HepG2 (cell line): ENCODE data around the gene ZMIZ2. TPM values are rescaled to one million over a fixed set of nuclear protein-coding genes. Genes with fewer than 3 reads are reported as not detected.

ENCODE experiments used
- ARNT2 ChIP-seq: sonication (generic); formaldehyde crosslinking; IDR thresholded peaks from 2 replicates; pipeline ENCODE4 v1.8.0; 2022; ENCODE audit warnings: mild to moderate bottlenecking, low read depth, missing genetic modification reagents, moderate library complexity
- BHLHE40 ChIP-seq: IDR thresholded peaks from 2 replicates; pipeline ENCODE4 v1.6.1; 2011; ENCODE audit warnings: low read length, improper control_type of control experiment
- DR1 ChIP-seq: sonication (generic); formaldehyde crosslinking; IDR thresholded peaks from 2 replicates; pipeline ENCODE4 v1.8.0; 2021; ENCODE audit warnings: mild to moderate bottlenecking, missing genetic modification reagents, inconsistent platforms
- PHF21A ChIP-seq: sonication (generic); formaldehyde crosslinking; IDR thresholded peaks from 2 replicates; pipeline ENCODE4 v1.5.0; 2020; ENCODE audit warnings: mild to moderate bottlenecking, missing genetic modification reagents
- RXRB ChIP-seq: IDR thresholded peaks from 2 replicates; pipeline ENCODE4 v1.6.1; 2016; ENCODE audit warnings: borderline replicate concordance, missing genetic modification reagents, missing compliant biosample characterization
- SOX13 ChIP-seq, 3 experiments: fragments of 450-650 bp in 1 of 3; sonication (generic) in 1 of 3; formaldehyde crosslinking in 1 of 3; IDR thresholded peaks in 2 of 3; conservative IDR thresholded peaks in 1 of 3; 2 replicates each; pipeline versions ENCODE4 v1.5.0 to v1.6.1; 2016 to 2020; ENCODE audit warnings: antibody characterized with exemption in 1 of 3, mild to moderate bottlenecking in 1 of 3, missing compliant biosample characterization in 1 of 3, missing genetic modification reagents in 1 of 3, moderate library complexity in 1 of 3
- STAT5B ChIP-seq: sonication (generic); formaldehyde crosslinking; IDR thresholded peaks from 2 replicates; pipeline ENCODE4 v1.4.0; 2020; ENCODE audit warnings: missing genetic modification reagents
- ZBTB8A ChIP-seq: sonication (generic); formaldehyde crosslinking; IDR thresholded peaks from 2 replicates; pipeline ENCODE4 v1.4.0; 2020; ENCODE audit warnings: mild to moderate bottlenecking, low read depth, missing genetic modification reagents, borderline replicate concordance
- ZNF281 ChIP-seq: sonication (generic); formaldehyde crosslinking; IDR thresholded peaks from 2 replicates; pipeline ENCODE4 v1.4.0; 2020; ENCODE audit warnings: missing genetic modification reagents, borderline replicate concordance
- ZNF329 ChIP-seq: sonication (generic); formaldehyde crosslinking; IDR thresholded peaks from 2 replicates; pipeline ENCODE4 v1.9.0; 2021; ENCODE audit warnings: low read depth, mild to moderate bottlenecking, missing genetic modification reagents
- ZNF331 ChIP-seq: sonication (generic); formaldehyde crosslinking; IDR thresholded peaks from 2 replicates; pipeline ENCODE4 v1.4.0; 2020; ENCODE audit warnings: missing genetic modification reagents
- ZNF574 ChIP-seq: sonication (generic); formaldehyde crosslinking; IDR thresholded peaks from 2 replicates; pipeline ENCODE4 v1.4.0; 2020; ENCODE audit warnings: missing genetic modification reagents
- ZNF605 ChIP-seq: sonication (generic); formaldehyde crosslinking; IDR thresholded peaks from 2 replicates; pipeline ENCODE4 v1.8.0; 2022; ENCODE audit warnings: mild to moderate bottlenecking, missing genetic modification reagents
- ZNF720 ChIP-seq: sonication (generic); formaldehyde crosslinking; IDR thresholded peaks from 2 replicates; pipeline ENCODE4 v1.4.0; 2020; ENCODE audit warnings: missing genetic modification reagents
- ZNF747 ChIP-seq: sonication (generic); formaldehyde crosslinking; IDR thresholded peaks from 2 replicates; pipeline ENCODE4 v1.8.1; 2023; ENCODE audit warnings: missing genetic modification reagents, mild to moderate bottlenecking, borderline replicate concordance
- ZNF839 ChIP-seq: sonication (generic); formaldehyde crosslinking; IDR thresholded peaks from 2 replicates; pipeline ENCODE4 v1.4.0; 2020; ENCODE audit warnings: missing genetic modification reagents, mild to moderate bottlenecking, borderline replicate concordance
- polyA plus RNA-seq, 8 experiments: library from polyadenylated mRNA; depleted of rRNA in 3 of 8; stranded (reverse) in 7 of 8; unstranded in 1 of 8; fragments of >200 nt; fragmentation: Illumina TruSeq in 4 of 8; extraction: Trizol in 4 of 8; gene quantifications; 2 replicates each; pipeline versions ENCODE4 v1.2.1 to v1.2.3, GENCODE V29; 2011 to 2016; ENCODE audit warnings: low read depth in 4 of 8, missing spikeins in 1 of 8, mixed read lengths in 1 of 8; ENCODE audit not compliant: insufficient read depth in 1 of 8
- total RNA-seq, 5 experiments: library from RNA; depleted of rRNA; stranded (reverse); fragments of >200 nt; fragmentation: Illumina TruSeq; extraction: Trizol; gene quantifications; 2 replicates each; pipeline ENCODE4 v1.2.3, GENCODE V29; 2016; ENCODE audit warnings: low read depth in 1 of 5
- TF ChIP-seq, protein P1 (sequence below): IDR thresholded peaks from 2 replicates; pipeline ENCODE4 v1.6.1; 2012; ENCODE audit warnings: low read length, improper control_type of control experiment
- TF ChIP-seq, protein P2 (sequence below): fragments of 450-650 bp; IDR thresholded peaks from 2 replicates; pipeline ENCODE4 v1.6.1; 2017

Gene ZMIZ2
- total and polyA plus RNA-seq, 2 of the 13 experiments (the other 11 are each of a cell fraction or from before 2014, with no cell fraction given): 4.9 to 7.9 TPM

GRCh38 chr7:44808914-44809393 is 60.3 kb downstream of the ZMIZ2 start (continued):
- TF ChIP-seq, protein P1, sequence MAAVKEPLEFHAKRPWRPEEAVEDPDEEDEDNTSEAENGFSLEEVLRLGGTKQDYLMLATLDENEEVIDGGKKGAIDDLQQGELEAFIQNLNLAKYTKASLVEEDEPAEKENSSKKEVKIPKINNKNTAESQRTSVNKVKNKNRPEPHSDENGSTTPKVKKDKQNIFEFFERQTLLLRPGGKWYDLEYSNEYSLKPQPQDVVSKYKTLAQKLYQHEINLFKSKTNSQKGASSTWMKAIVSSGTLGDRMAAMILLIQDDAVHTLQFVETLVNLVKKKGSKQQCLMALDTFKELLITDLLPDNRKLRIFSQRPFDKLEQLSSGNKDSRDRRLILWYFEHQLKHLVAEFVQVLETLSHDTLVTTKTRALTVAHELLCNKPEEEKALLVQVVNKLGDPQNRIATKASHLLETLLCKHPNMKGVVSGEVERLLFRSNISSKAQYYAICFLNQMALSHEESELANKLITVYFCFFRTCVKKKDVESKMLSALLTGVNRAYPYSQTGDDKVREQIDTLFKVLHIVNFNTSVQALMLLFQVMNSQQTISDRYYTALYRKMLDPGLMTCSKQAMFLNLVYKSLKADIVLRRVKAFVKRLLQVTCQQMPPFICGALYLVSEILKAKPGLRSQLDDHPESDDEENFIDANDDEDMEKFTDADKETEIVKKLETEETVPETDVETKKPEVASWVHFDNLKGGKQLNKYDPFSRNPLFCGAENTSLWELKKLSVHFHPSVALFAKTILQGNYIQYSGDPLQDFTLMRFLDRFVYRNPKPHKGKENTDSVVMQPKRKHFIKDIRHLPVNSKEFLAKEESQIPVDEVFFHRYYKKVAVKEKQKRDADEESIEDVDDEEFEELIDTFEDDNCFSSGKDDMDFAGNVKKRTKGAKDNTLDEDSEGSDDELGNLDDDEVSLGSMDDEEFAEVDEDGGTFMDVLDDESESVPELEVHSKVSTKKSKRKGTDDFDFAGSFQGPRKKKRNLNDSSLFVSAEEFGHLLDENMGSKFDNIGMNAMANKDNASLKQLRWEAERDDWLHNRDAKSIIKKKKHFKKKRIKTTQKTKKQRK: no peak
- TF ChIP-seq RXRB (CRISPR knock-in tag) (peak; percentile 41; the same call in 1 of the 2 replicates), ZNF331 (CRISPR knock-in tag) (peak; percentile 23; the same call in 1 of the 2 replicates), ZNF574 (CRISPR knock-in tag) (no peak), ARNT2 (CRISPR knock-in tag) (no peak), ZBTB8A (CRISPR knock-in tag) (no peak), STAT5B (CRISPR knock-in tag) (no peak), ZNF605 (CRISPR knock-in tag) (no peak), ZNF329 (CRISPR knock-in tag) (no peak), ZNF720 (CRISPR knock-in tag) (no peak), ZNF839 (CRISPR knock-in tag) (no peak), ZNF281 (no peak), SOX13 (IDR thresholded peaks at IDR 0.05) (no peak), SOX13 (CRISPR knock-in tag; conservative IDR thresholded peaks at IDR 0.05 in 1 of 2, IDR thresholded peaks at IDR 0.05 in 1 of 2) (no peak), BHLHE40 (no peak; the same call in 1 of the 2 replicates), PHF21A (CRISPR knock-in tag) (no peak), ZNF747 (no peak), DR1 (CRISPR knock-in tag) (no peak)
- TF ChIP-seq, protein P2, sequence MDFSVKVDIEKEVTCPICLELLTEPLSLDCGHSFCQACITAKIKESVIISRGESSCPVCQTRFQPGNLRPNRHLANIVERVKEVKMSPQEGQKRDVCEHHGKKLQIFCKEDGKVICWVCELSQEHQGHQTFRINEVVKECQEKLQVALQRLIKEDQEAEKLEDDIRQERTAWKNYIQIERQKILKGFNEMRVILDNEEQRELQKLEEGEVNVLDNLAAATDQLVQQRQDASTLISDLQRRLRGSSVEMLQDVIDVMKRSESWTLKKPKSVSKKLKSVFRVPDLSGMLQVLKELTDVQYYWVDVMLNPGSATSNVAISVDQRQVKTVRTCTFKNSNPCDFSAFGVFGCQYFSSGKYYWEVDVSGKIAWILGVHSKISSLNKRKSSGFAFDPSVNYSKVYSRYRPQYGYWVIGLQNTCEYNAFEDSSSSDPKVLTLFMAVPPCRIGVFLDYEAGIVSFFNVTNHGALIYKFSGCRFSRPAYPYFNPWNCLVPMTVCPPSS: no peak
